NCI-H1436 (cell line): Measurements from ENCODE around the gene KRT33B.
"Not testable (repeated sequence)": the region's sequence is repeated elsewhere in the genome, so short reads cannot be mapped to it uniquely, and the experiment has no call there.

Experiments
- DNase-seq: peaks from one replicate; lab custom pipeline; 2025; lab: John Stamatoyannopoulos, UW

The KRT33B gene

DNA sequence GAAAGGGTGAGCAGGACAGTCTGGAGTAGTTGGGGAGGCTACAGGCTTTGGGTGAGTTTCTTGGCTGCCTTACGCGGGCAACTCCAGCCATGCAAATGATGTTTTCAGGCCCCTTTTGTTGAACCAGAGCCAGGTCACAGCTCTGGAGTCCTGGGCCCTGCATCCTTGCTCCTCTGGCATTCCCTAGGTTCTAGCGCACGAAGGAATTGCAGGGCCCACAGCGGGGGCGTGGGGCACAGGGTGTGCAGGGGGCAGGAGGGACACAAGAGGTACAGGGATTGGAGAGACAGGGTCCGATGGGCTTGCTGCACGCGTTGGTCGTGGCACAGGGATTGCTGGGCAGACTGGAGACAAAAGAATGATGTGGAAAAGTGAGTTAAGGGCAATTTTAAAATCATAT is 24.2 kb upstream of the KRT33B start:
- DNase-seq: no peak

DNA sequence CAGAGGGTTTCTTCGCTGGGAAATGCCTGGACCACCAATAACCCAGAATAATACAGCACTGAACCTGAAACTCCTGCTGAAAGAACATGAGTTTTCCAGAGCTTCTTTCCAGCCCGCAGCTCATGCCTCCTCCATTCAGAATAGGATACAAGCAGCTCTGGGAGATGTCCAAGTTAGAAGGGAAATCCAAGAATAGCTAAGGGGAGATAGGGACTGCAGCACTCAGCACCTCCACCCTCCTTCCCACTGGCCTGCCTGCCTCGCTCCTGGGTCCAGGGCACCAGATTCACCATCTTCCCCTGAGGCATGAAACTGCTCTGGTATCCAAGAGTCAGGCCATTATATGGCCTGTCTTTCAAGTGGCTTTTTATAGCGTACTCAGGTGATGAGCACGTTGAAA is 23.7 kb upstream of the KRT33B start:
- DNase-seq: no peak

DNA sequence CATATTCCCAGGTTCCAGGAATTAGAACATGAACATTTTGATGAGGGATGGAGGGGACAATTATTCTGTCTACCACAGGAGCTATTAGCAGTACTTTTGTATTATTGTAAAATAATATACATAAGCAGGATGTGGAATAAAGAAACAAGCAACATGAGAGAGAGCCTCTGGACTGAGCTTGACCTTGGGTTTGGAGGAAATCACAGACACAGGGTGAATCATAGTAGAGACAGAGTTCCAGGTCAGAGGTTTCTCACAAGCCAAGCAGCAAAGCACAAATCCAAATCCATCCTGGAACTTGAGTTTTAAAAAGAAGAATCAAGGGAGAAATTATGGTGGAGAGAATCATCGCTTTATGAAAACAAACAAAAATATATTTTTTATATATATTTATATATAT is 22.7 kb upstream of the KRT33B start:
- no peak for DNase-seq

DNA sequence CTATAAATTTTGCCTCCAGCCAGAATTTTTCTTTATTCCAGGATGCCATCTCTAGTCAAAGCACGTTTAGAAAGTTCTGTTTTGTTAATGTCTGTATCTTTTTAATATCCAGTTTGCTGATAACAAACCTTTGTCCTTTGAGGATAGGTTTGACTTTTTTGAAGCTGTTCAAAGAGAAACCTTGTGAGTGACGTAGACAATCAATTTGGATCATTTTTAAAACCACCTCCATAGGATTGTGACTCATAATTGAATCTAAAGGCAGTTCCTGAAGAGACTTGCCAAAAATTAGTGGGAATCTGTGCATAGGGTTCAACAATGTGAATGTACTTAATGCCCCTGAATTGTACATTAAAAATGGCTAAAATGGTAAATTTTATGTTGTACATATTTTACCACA is 21.9 kb upstream of the KRT33B start:
- DNase-seq: no peak

DNA sequence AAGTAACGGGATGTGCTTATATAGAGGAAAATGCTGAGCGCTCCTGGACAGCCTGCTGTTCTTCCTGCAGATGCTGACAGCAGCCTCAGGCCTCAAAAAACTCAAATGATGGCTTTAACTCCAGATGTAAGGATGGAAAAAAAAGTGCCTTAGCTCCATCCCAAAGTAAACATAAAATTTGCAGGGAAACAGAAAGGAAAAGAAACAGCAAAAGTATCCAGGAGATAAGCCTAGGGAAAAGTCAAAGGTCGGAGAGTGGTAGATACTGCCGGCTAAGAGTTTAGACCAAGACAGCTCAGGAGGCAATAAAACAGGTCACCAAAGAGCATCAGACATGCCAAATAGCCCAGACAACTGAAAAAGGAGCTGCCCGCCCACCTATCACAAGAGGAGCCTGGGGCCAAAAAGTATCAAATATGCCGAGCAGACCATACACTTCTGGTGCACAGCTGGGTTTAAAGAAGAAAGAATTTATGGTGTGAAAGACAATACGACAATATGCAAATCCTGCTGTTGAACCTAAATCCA is 20.9 kb upstream of the KRT33B start:
- DNase-seq: no peak

DNA sequence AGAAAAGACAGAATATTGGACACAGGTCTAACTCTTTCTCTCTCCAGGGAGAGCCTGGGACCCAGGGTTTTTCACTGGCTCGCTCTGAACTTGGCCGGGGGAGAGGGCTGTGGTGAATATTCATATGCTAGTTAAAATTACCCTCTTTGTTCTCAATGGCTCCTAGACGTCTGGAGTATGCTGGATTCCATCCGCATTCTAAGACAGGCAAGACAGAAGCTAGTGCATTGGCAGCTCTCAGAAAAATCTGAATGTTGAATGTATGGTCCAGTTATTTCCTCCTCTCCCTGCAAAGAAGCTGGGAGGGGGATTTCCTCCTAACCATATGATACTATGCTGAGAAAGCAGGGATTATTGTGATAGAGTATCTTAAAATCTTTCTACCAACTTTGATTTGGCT is 18.1 kb upstream of the KRT33B start:
- no peak for DNase-seq

DNA sequence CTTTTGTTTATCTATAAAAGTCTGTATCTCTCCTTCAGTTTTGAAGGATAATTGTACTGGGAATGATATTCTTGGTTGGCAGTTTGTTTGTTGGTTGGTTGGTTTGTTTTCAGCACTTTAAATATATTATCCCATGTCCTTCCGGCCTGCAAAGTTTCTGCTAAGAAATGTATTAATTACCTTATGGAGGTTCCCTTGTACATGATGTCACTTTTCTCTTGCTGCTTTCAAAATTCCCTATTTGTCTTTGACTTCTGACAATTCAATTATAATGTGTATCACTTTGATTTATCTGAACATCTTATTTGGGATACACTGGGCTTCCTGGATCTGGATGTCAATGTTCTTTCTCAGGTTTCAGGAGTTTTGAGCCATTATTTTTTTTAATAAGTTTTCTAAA is 16.6 kb upstream of the KRT33B start:
- DNase-seq: no peak

DNA sequence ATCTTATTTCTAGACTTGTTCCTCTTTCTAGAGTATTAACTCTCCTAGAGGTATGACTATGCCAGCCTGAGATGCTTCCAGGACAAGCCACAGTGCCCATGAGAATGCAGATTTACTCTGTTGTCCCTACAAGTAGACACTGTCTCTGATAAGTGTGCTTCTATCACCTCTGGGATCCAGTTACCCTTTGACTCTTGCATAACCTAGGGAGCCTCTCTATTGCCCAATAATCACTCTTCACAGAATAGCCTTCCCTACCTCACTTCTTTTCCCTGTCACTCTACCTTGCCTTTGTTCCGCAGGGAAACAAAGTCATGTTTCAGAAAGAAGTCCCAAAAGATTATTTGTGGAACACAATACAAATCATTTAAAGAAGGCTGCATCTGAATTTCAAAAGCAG is 14.1 kb upstream of the KRT33B start:
- DNase-seq: no peak

DNA sequence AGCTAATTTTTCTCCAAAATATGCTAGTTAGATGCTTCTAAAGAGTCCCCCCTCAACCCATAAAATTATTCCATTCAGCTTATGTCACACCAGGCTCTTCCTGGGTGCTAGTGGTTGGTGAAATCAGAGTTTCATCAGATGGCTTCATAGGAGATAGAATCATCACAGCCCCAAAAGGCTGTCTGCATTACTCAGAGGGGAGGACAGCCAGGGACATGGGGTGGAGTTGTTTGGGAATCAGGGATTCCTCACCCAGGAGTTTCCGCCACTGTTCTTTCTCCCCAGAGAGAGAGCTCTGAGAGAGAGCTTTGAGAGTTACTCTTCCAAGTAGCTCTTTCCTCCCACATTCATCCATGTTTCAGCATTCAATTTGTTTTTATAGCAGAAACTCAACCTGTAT is 12.8 kb upstream of the KRT33B start:
- DNase-seq: no peak

DNA sequence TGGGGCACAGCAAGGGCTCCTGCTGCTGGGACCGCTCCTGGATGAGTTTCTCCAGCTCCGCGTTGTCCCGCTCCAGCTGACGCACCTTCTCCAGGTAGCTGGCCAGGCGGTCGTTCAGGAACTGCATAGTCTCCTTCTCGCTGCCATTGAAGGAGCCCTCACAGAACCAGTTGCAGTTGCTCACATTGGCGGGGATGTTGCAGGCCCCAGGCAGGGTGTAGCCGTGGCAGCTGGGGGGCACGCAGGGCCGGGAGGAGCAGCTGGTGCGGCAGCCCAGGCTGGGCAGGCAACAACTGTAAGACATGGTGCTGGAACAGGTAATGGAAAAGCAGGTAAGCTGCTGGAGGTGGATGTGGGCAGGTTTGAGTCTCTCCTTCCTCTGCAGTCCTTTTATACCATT is 12.3 kb upstream of the KRT33B start, which contains the start of gene KRT34:
Gene KRT34 (minus strand): TSS at position 364 of the 400 bp plus-strand sequence. CDS start 60 bp downstream, at position 304.
- DNase-seq: not testable (repeated sequence)

DNA sequence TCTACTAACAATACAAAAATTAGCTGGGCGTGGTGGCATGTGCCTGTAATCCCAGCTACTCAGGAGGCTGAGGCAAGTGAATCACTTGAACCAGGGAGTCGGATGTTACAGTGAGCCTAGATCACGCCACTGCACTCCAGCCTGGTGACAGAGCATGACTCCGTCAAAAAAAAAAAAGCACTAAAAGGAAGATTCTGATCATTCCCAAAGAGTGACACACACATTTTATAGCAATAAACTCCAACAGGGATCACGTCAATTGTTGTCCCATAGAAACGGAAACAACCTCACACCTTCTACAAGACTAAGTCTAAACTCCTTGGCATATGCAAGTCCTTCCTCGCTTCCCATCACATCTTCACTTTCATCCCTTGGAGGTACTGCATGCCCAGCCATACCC is 10.5 kb upstream of the KRT33B start:
- DNase-seq: not testable (repeated sequence)

DNA sequence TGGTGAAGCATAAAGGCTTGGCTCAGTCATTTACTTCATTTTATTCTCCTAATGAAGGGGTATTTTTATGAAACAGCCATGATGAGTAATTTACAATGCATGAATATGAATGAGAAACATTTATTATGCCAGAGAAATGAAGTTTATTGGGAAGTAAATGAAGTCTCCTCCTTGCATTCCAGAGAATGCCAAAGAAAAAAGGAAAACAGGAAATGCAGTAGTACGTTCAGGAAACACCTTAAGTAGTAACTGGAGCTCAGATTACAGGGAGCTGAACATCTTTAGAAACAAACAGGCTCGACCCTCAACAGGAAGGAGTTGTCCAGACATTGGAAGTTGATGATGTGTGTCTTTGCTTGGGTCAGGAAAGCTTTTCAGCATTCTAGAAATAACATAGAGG is 7.9 kb upstream of the KRT33B start:
- no peak for DNase-seq

DNA sequence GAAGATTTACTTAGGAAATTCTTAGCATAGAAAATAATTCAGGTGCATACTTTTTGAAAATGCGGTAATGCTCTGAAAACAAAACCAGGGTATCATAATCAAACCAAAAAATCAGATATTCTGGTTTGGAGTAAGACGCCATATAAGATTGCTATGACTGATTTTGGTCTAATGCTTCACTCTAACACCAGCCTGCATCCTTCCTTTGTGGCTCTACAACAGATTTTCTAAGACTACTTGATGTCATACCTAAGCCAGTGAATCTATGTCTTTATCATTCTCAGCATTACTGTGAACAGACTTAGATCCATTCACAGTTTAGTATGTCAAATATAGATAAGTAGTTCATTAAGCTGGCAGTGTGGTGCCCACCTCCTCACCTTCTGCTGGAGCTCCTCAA is 590 bp downstream of the KRT33B start:
- DNase-seq: no peak

DNA sequence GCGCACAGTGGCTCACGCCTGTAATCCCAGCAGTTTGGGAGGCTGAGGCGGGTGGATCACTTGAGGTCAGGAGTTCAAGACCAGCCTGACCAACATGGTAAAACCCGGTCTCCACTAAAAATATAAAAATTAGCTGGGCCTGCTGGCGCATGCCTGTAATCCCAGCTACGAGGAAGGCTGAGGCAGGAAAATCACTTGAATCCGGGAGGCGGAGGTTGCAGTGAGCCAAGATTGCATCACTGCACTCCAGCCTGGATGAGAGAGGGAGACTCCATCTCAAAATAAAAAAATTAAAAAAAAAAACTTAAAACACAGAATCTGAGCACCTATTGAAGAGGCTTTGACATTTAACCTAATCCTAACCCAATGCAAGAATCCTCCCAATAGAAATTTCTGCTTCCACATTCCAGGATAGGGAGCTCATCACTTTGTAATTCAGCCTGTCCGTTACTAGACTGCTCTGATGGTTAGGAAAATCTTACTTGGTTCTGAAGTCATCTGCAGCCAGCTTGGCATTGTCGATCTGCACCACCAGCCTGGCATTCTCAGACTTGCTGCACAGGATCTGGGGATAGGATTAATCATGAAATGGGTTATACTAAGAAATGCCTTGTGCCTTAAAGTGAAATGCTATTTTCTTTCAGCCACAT is 2.1 kb downstream of the KRT33B start:
- DNase-seq: no peak

DNA sequence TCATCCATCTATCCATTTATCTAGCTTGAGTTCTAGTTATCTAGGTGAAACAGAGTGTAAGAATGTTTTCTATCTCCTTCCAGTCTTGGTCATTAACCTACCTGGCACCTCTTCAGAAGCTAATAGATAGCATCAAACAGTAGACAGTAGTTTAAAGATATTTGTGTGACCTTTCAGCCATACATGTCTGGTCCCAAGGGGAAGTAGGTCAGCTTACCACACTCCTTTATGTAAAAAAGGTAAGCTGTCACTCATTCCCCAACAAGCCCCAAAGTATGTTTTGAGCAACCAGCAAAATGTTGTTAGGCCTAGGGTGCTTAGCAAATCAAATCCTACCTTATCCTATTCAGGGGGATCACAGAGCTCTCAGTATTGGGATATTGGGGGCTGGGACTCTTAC is 3.5 kb downstream of the KRT33B start:
- no peak for DNase-seq

DNA sequence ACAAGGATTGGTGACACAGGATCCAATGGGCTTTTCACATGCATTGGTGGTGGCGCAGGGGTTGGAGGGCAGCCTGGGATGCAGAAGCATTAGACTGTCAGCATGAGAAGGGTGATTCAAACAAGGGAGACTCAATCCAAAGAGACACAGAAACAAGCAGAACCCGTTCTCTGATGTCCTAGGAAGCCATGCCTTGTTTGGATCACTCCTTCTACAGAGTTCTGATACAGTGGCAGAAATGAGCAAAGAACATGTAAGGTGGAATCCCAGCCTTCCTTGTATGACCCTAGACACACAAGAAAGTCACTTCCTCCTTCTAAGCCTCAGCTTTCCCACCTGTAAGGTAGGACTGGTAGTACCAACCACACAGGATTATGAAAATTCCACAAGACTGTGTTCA is 5.7 kb downstream of the KRT33B start:
- DNase-seq: no peak

DNA sequence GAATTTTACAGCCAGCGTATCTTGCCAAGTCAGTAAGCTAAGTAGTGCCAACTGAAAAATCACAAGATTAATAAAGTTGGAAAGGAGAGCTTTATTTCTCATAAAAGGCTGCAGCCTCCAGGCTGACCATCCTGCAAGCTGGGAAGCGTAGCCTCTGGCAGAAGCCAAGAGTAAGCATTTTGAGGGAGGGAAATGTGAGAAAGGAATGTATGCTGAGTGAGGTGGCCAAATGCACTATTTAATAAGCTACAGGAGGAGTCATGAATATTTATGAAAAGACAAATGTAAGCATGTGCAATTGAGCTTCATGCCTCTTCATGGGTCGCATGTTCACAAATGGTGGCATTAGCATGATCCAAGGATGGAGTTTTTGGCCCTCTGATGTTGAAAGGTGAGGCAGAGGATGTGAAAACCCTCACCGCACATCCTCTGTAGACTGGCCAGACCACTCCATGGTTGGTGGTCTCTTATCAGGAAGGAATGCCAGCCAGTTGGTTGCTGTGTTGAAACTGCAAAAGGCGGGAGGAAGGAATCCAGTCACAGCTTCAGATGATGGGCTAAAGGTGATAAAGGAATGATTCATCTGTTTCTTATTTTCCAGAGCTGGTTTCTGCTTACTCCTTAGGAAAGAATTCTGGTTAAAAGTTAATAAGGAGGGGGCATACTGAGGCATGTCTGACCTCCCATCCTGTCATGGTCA is 9.2 kb downstream of the KRT33B start:
- DNase-seq: no peak

DNA sequence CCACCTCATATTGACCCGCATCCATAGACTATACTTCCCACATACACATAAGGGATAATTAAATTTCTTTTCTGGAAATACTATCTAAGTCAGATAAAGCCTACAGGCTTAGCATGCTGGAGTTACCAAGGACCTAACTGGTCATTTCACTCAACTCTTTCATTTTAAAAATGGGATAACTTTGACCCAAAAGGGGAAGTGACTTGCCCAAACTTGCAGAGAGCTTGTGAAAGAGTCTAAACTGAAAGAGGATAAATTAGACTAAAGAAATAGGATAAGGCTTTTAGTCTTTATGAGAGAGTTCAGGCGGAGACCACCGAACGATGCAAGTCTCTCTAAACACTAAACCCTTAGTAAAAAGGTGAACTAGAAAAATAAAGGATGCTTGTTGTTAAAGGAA is 15.1 kb downstream of the KRT33B start:
- no peak for DNase-seq

DNA sequence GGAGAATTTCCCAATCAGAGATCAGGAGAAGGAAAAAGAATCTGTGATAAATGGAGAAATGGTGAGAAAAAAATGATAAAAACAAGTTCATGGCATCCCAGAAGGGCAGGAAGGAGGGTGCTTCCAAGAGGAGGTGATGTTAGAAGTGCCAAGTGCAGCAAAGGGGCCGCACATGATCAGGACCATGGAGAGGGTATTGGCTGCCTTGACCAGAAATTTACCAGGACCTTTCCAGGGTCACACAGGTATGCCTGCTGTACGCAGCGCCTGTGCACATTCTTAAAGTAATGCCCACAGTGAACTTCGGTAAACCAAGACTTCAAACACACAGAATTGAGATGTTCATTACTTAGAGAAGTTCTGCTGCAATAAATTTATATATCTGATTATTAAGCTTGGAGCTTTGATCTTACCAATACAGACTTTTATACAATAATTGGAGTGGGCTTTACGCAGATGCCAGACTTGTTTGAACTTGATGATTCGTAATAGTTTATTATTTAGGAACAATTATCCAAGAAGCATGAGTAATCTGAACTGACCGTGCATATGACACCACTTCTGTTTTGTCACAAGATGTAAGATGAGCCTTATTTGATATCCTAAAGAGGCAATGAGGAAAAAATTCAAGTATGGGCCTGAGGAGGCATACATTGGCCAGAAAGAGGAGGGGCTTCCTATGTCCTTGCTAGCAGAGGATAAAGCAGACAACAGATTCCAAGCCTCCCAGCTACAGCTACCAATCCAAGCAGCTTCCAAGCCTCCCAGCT is 16.8 kb downstream of the KRT33B start:
- no peak for DNase-seq

DNA sequence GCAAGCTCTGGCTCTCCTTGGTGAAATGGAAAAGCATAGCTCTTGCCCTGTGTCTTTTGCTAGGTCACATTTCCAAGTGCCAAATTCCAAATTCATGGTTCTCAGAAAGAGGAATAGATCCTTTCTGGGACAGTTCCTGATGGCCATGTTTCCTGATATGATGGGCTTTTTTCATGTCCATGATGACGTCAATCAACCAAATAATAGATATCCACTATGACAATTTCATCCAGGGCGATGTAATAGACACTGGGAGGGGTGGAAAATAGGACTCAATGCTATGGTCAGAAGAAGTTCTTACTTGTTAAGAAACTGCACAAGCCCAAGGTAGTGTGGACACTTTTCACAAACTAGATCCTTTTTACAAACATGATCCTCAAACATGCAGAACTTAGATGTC is 18.4 kb downstream of the KRT33B start:
- no peak for DNase-seq

DNA sequence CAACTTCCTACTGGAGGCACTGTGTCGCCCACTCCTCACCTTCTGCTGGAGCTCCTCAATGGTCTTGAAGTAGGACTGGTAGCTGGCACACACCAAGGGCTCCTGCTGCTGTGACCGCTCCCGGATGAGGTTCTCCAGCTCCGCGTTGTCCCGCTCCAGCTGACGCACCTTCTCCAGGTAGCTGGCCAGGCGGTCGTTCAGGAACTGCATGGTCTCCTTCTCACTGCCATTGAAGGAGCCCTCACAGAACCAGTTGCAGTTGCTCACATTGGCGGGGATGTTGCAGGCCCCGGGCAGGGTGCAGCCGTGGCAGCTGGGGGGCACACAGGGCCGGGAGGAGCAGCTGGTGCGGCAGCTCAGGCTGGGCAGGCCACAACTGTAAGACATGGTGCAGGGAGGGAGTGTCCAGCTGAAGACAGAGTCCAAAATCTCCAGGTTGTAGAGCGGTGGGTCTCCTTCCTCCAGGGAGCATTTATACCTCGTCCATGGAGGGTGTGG is 19.2 kb downstream of the KRT33B start, which contains the start of gene KRT33A:
Gene KRT33A (minus strand): TSS at position 448 of the 498 bp plus-strand sequence. CDS start 61 bp downstream, at position 387.
- not testable (repeated sequence) for DNase-seq
